T-helper 2 cell treated with Interferon-gamma antibody and Interleukin-4, amounts not matched to agents 100 ng/mL and 5 ng/mL, for 36 hours (primary cell): Measurements from ENCODE around the gene IL6R. TPM values are rescaled to one million over a fixed set of nuclear protein-coding genes. Genes with fewer than 3 reads are reported as not detected.

Experiments used
- intact Hi-C: fragments of 100-400 bp; cut with micrococcal nuclease; formaldehyde crosslinking; loops from one replicate; pipeline ENCODE4 v1.15.1; 2023
- total RNA-seq: library from RNA; stranded (reverse); gene quantifications from 2 replicates; pipeline ENCODE4 v1.2.3, GENCODE V29; 2022

Gene IL6R
- total RNA-seq, 1 donor from 2014 or later = 5.9 TPM

- intact Hi-C loops = no loop called here
These were observed 18.8 kb downstream of the IL6R start for GRCh38 chr1:154423988-154424326.

- intact Hi-C loops = no loop called here
These were observed 20.0 kb downstream of the IL6R start for GRCh38 chr1:154425172-154425571.

- intact Hi-C loops = no loop called here
These were observed 22.3 kb downstream of the IL6R start for GRCh38 chr1:154427173-154428139.

- intact Hi-C loops = no loop called here
These were observed 24.0 kb downstream of the IL6R start for GRCh38 chr1:154429118-154429517.

- intact Hi-C loops = no loop called here
These were observed 24.9 kb downstream of the IL6R start for GRCh38 chr1:154429841-154430611.

GRCh38 chr1:154430903-154431302, 25.8 kb downstream of the IL6R start:
- intact Hi-C loops = no loop called here

- intact Hi-C loops = no loop called here
These were observed 26.6 kb downstream of the IL6R start for GRCh38 chr1:154431586-154432373.

- intact Hi-C loops = no loop called here
These were observed 28.1 kb downstream of the IL6R start for GRCh38 chr1:154433161-154433764.

GRCh38 chr1:154434346-154435085, 29.4 kb downstream of the IL6R start:
- intact Hi-C loops = no loop called here

- intact Hi-C loops = no loop called here
These were observed 30.6 kb downstream of the IL6R start for GRCh38 chr1:154435599-154436200.

- intact Hi-C loops = no loop called here
These were observed 31.3 kb downstream of the IL6R start for GRCh38 chr1:154436433-154436832.

GRCh38 chr1:154440036-154440804, 35.1 kb downstream of the IL6R start:
- intact Hi-C loops = no loop called here

- intact Hi-C loops = no loop called here
These were observed 36.2 kb downstream of the IL6R start for GRCh38 chr1:154441241-154441888.

- intact Hi-C loops = no loop called here
These were observed 37.0 kb downstream of the IL6R start for GRCh38 chr1:154442006-154442740.

GRCh38 chr1:154443274-154444013, 38.3 kb downstream of the IL6R start:
- intact Hi-C loops = no loop called here

- intact Hi-C loops = no loop called here
These were observed 39.9 kb downstream of the IL6R start for GRCh38 chr1:154445040-154445472.

GRCh38 chr1:154446292-154446691, 41.1 kb downstream of the IL6R start:
- intact Hi-C loops = no loop called here
